HG03175 (cell line): Measurements from ENCODE around the gene LIPE.

Experiments used
- ATAC-seq: cut with Tn5 transposase; IDR thresholded peaks from one replicate; pipeline ENCODE4 v1.9.1; 2021; ENCODE audit warnings: mild to moderate bottlenecking, moderate library complexity; ENCODE audit not compliant: unreplicated experiment

LIPE gene

GRCh38 chr19:42388851-42389489, 38.2 kb downstream of the LIPE start:
- no peak for ATAC-seq

GRCh38 chr19:42386974-42387707, 40.0 kb downstream of the LIPE start:
- ATAC-seq: peak; percentile 65

GRCh38 chr19:42380155-42380554, 47.0 kb downstream of the LIPE start:
- ATAC-seq: no peak

GRCh38 chr19:42378225-42379215, 48.7 kb downstream of the LIPE start:
- ATAC-seq: no peak

- ATAC-seq: no peak
Measured at GRCh38 chr19:42376177-42376555, 51.0 kb downstream of the LIPE start.

GRCh38 chr19:42375415-42376176, 51.6 kb downstream of the LIPE start:
- no peak for ATAC-seq

GRCh38 chr19:42374826-42375376, 52.3 kb downstream of the LIPE start:
- ATAC-seq: no peak

GRCh38 chr19:42370626-42371175, 56.5 kb downstream of the LIPE start:
- no peak for ATAC-seq

- ATAC-seq: no peak
Measured at GRCh38 chr19:42370068-42370520, 57.1 kb downstream of the LIPE start.

- ATAC-seq: no peak
Measured at GRCh38 chr19:42369433-42370067, 57.6 kb downstream of the LIPE start.

GRCh38 chr19:42368765-42369164, 58.4 kb downstream of the LIPE start:
- ATAC-seq: no peak

GRCh38 chr19:42368360-42368759, 58.8 kb downstream of the LIPE start:
- no peak for ATAC-seq

GRCh38 chr19:42367929-42368328, 59.3 kb downstream of the LIPE start:
- no peak for ATAC-seq

- no peak for ATAC-seq
Measured at GRCh38 chr19:42366673-42367072, 60.5 kb downstream of the LIPE start.

- ATAC-seq: no peak
Measured at GRCh38 chr19:42363614-42364346, 63.4 kb downstream of the LIPE start.

GRCh38 chr19:42362891-42363440, 64.2 kb downstream of the LIPE start:
- no peak for ATAC-seq

- no peak for ATAC-seq
Measured at GRCh38 chr19:42362342-42362741, 64.8 kb downstream of the LIPE start.

- ATAC-seq: no peak
Measured at GRCh38 chr19:42361545-42361910, 65.7 kb downstream of the LIPE start.
